ENCODE results near the gene RELN. TPM values are rescaled to one million over a fixed set of nuclear protein-coding genes. Genes with fewer than 3 reads are reported as not detected.

The RELN gene
- total RNA-seq, 1 experiment from 2014 or later = 8.0 TPM

DNA sequence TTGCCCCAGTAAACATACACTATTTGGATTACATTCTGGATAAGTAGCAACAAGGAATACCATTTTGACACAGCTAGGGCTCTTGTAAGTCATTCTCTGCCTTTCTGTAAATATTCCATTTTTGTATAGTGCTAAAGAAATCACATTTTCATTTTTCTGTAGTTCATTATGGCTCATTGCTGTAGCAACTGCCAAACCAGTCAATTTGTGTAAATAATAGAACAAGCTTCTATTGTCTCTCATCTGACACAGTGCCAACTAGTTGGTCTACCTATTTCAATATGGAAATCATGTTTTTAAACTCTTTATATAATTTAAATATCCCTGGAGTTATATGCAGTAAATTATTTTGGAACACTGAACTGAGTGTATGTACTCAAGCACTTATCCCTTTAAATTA, 193.7 kb downstream of the RELN start:
- no TSS peak for BruUV-seq (replicated peaks)
- no peak overlapping the region for H3K4me3 ChIP-seq (ENCODE audit: low read length)
- intact Hi-C loops (cut with micrococcal nuclease) = loop anchor here (2.0 kb wide), 1 partner anchor 77 kb away; no protein-coding TSS in a partner anchor
- ChIA-PET POLR2A (ENCODE audit: unreplicated experiment) (no interaction called here), CTCF (interaction anchor here (0.6 kb wide), 1 partner anchor 37 kb away, joined by 3 read pairs; no protein-coding TSS in a partner anchor)
- H3F3A ChIP-seq (ENCODE audit: low read length, unreplicated experiment) = no peaks in the 10 kb centered on the region
- peak; percentile 56 for DNase-seq
- H3K9me3 ChIP-seq (ENCODE audit: low read length) = no peaks in the 10 kb centered on the region
- H3K79me2 ChIP-seq (ENCODE audit: low read length) = no peaks in the 10 kb centered on the region
- H3K9me2 ChIP-seq (replicated peaks; ENCODE audit: low read length) = no peaks in the 10 kb centered on the region
- H3K36me3 ChIP-seq (ENCODE audit: low read depth, low read length) = no peaks in the 10 kb centered on the region
- no peaks in the 10 kb centered on the region for H3K27me3 ChIP-seq (ENCODE audit: low read length)
- peak; percentile 68 for ATAC-seq
- TF ChIP-seq EZH2phosphoT487 (IDR thresholded peaks at IDR 0.05; ENCODE audit: borderline replicate concordance, low read length) (no peak), EZH2 (IDR thresholded peaks at IDR 0.05; ENCODE audit: low read length, unreplicated experiment) (no peak)
- TF ChIP-seq, protein P1, sequence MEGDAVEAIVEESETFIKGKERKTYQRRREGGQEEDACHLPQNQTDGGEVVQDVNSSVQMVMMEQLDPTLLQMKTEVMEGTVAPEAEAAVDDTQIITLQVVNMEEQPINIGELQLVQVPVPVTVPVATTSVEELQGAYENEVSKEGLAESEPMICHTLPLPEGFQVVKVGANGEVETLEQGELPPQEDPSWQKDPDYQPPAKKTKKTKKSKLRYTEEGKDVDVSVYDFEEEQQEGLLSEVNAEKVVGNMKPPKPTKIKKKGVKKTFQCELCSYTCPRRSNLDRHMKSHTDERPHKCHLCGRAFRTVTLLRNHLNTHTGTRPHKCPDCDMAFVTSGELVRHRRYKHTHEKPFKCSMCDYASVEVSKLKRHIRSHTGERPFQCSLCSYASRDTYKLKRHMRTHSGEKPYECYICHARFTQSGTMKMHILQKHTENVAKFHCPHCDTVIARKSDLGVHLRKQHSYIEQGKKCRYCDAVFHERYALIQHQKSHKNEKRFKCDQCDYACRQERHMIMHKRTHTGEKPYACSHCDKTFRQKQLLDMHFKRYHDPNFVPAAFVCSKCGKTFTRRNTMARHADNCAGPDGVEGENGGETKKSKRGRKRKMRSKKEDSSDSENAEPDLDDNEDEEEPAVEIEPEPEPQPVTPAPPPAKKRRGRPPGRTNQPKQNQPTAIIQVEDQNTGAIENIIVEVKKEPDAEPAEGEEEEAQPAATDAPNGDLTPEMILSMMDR (conservative IDR thresholded peaks at IDR 0.05; ENCODE audit: low read depth, low read length) = no peak
- no peaks in the 10 kb centered on the region for H4K20me1 ChIP-seq (ENCODE audit: low read length)
- peak overlapping the region; percentile 45 for H3K4me2 ChIP-seq (ENCODE audit: low read length)
- peaks cover 20% of the 10 kb centered on the region for H3K4me1 ChIP-seq (ENCODE audit: insufficient read depth, low read length)
- no peak overlapping the region for H2AFZ ChIP-seq (ENCODE audit: low read length)
- peak overlapping the region; percentile 76 for H3K27ac ChIP-seq (ENCODE audit: low read length)
- H3K9ac ChIP-seq (ENCODE audit: low read length) = peak overlapping the region; percentile 25

DNA sequence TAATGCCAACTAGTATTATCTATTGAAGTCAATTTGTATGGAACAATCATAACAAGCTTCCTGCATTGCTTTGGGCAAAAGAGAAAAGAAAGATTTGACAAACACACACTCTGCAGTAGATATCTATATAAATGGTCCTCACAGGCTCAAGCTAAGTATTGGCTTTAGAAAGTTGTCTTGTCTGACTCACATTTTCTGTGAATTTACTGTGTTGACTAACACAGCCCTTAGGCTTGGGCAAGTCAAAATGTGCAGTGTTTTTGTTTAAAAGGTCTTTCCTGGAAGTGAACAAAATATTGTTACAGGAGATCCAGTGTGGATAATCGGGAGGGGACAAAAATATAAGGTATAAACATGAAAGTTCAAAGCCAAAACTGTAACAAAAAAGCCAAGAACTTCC, 194.4 kb downstream of the RELN start:
- BruUV-seq (replicated peaks) = no TSS peak
- POLR2A ChIA-PET (ENCODE audit: unreplicated experiment) = interaction anchor here (0.6 kb wide), 1 partner anchor 9 kb away, joined by 5 read pairs; no protein-coding TSS in a partner anchor
- Histone ChIP-seq H3K9ac (ENCODE audit: low read length) (peak overlapping the region; percentile 25), H3K27me3 (ENCODE audit: low read length) (no peaks in the 10 kb centered on the region), H3K4me1 (ENCODE audit: insufficient read depth, low read length) (peaks cover 20% of the 10 kb centered on the region), H3K4me3 (ENCODE audit: low read length) (no peak overlapping the region), H3K27ac (ENCODE audit: low read length) (peak overlapping the region; percentile 76), H2AFZ (ENCODE audit: low read length) (no peak overlapping the region), H3F3A (ENCODE audit: low read length, unreplicated experiment) (no peaks in the 10 kb centered on the region), H3K9me3 (ENCODE audit: low read length) (no peaks in the 10 kb centered on the region), H3K9me2 (replicated peaks; ENCODE audit: low read length) (no peaks in the 10 kb centered on the region), H3K79me2 (ENCODE audit: low read length) (no peaks in the 10 kb centered on the region), H3K36me3 (ENCODE audit: low read depth, low read length) (no peaks in the 10 kb centered on the region), H4K20me1 (ENCODE audit: low read length) (no peaks in the 10 kb centered on the region), H3K4me2 (ENCODE audit: low read length) (peak overlapping the region; percentile 45)
- DNase-seq (peak; percentile 64), ATAC-seq (peak; percentile 96)
- intact Hi-C loops (cut with micrococcal nuclease) = loop anchor here (2.0 kb wide), 1 partner anchor 76 kb away; no protein-coding TSS in a partner anchor
- CTCF ChIA-PET = no interaction called here
- TF ChIP-seq, protein P1 (conservative IDR thresholded peaks at IDR 0.05; ENCODE audit: low read depth, low read length) = no peak

DNA sequence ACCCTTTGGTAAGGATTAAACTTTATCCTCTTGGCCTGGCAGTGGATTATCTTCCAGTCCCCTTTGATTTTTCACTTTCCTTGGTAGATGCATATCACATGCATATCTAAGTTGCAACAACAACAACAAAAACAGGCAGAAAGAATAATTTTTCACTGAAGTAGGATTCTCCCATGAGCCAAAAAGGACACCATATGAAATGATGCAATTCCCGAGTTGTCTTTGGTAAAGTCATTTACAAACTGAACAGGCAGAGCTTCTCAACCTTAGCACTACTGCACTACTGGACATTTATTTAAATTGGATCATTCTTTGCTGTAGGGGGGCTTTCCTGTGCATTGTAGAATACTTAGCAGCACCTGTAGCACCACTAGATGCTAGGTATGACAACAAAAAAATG, 195.0 kb downstream of the RELN start:
- BruUV-seq (replicated peaks) = no TSS peak
- Histone ChIP-seq H4K20me1 (ENCODE audit: low read length) (no peaks in the 10 kb centered on the region), H3F3A (ENCODE audit: low read length, unreplicated experiment) (no peaks in the 10 kb centered on the region), H2AFZ (ENCODE audit: low read length) (no peak overlapping the region), H3K9me3 (ENCODE audit: low read length) (no peaks in the 10 kb centered on the region), H3K9me2 (replicated peaks; ENCODE audit: low read length) (no peaks in the 10 kb centered on the region), H3K27ac (ENCODE audit: low read length) (peak overlapping the region; percentile 76), H3K4me1 (ENCODE audit: insufficient read depth, low read length) (peaks cover 20% of the 10 kb centered on the region), H3K9ac (ENCODE audit: low read length) (no peak overlapping the region), H3K27me3 (ENCODE audit: low read length) (no peaks in the 10 kb centered on the region), H3K79me2 (ENCODE audit: low read length) (no peaks in the 10 kb centered on the region), H3K4me3 (ENCODE audit: low read length) (no peak overlapping the region), H3K36me3 (ENCODE audit: low read depth, low read length) (no peaks in the 10 kb centered on the region), H3K4me2 (ENCODE audit: low read length) (peak overlapping the region; percentile 45; the same call in 1 of the 2 replicates)
- TF ChIP-seq, protein P1 (conservative IDR thresholded peaks at IDR 0.05; ENCODE audit: low read depth, low read length) = no peak
- TF ChIP-seq EZH2phosphoT487 (IDR thresholded peaks at IDR 0.05; ENCODE audit: borderline replicate concordance, low read length) (no peak), EZH2 (IDR thresholded peaks at IDR 0.05; ENCODE audit: low read length, unreplicated experiment) (no peak)
- intact Hi-C loops (cut with micrococcal nuclease) = loop anchor here (2.0 kb wide), 1 partner anchor 76 kb away; no protein-coding TSS in a partner anchor
- ATAC-seq = no peak
- POLR2A ChIA-PET (ENCODE audit: unreplicated experiment) = interaction anchor here (0.6 kb wide), 1 partner anchor 8 kb away, joined by 5 read pairs; no protein-coding TSS in a partner anchor
- DNase-seq = no peak
- CTCF ChIA-PET = no interaction called here
